K562 (cell line): ENCODE data around the gene MYCL. TPM values are rescaled to one million over a fixed set of nuclear protein-coding genes. Genes with fewer than 3 reads are reported as not detected.

Experiments
- BRCA1 ChIP-seq, 2 experiments: fragments of 450-650 bp in 1 of 2; sonication (generic) in 1 of 2; formaldehyde crosslinking in 1 of 2; IDR thresholded peaks; 2 replicates each; pipeline versions ENCODE4 v1.5.0 to v1.6.1; 2017 to 2020; ENCODE audit warnings: mild to moderate bottlenecking in 1 of 2, missing genetic modification reagents in 1 of 2
- FOXA1 ChIP-seq: fragments of 450-650 bp; IDR thresholded peaks from 2 replicates; pipeline ENCODE4 v1.6.1; 2016; ENCODE audit warnings: mild to moderate bottlenecking, borderline replicate concordance
- HNRNPLL ChIP-seq: fragments of 200-400 bp; formaldehyde crosslinking; IDR thresholded peaks from 2 replicates; pipeline ENCODE4 v1.6.1; 2017; ENCODE audit warnings: low read length, low read depth, mild to moderate bottlenecking; ENCODE audit not compliant: poor library complexity, severe bottlenecking
- TBL1XR1 ChIP-seq, 2 experiments: IDR thresholded peaks; 2 replicates each; pipeline ENCODE4 v1.6.1; 2012; ENCODE audit warnings: improper control_type of control experiment in 2 of 2, low read length in 2 of 2, mild to moderate bottlenecking in 1 of 2
- TEAD1 ChIP-seq, 2 experiments: fragments of 450-650 bp in 1 of 2; sonication (generic) in 1 of 2; formaldehyde crosslinking; IDR thresholded peaks; 2 replicates each; pipeline versions ENCODE4 v1.4.0 to v1.8.0; 2020 to 2022; ENCODE audit warnings: mild to moderate bottlenecking in 2 of 2, missing genetic modification reagents in 1 of 2
- ZC3H11A ChIP-seq: IDR thresholded peaks from 2 replicates; pipeline ENCODE4 v1.6.1; 2012; ENCODE audit warnings: low read depth, low read length, improper control_type of control experiment
- ZC3H4 ChIP-seq: sonication (generic); formaldehyde crosslinking; IDR thresholded peaks from 2 replicates; pipeline ENCODE4 v1.9.0; 2021; ENCODE audit warnings: missing genetic modification reagents, borderline replicate concordance
- ZMIZ1 ChIP-seq, 2 experiments: fragments of 150-350 bp in 1 of 2; IDR thresholded peaks; 2 replicates each; pipeline ENCODE4 v1.6.1; 2012 to 2016; ENCODE audit warnings: low read depth in 2 of 2, low read length in 2 of 2, mild to moderate bottlenecking in 1 of 2, moderate library complexity in 1 of 2
- ZNF79 ChIP-seq: fragments of 250-450 bp; sonication (Bioruptor Pico); IDR thresholded peaks from 2 replicates; pipeline ENCODE4 v1.4.0; 2020; ENCODE audit warnings: low read depth, mild to moderate bottlenecking, moderate library complexity
- polyA plus RNA-seq, 8 experiments: library from polyadenylated mRNA; depleted of rRNA in 4 of 8; stranded (reverse) in 5 of 8; unstranded in 3 of 8; fragments of >200 nt; fragmentation: Nextera tagmentation in 2 of 8; fragmentation: Illumina TruSeq in 1 of 8; extraction: Ambion mirVana in 2 of 8; extraction: Trizol in 1 of 8; gene quantifications; 2 replicates each; pipeline versions ENCODE4 v1.2.1 to v1.2.3, GENCODE V29; 2011 to 2014; ENCODE audit warnings: inconsistent platforms in 1 of 8, missing spikeins in 1 of 8
- total RNA-seq, 7 experiments: library from RNA; depleted of rRNA in 6 of 7; stranded (reverse); fragments of >200 nt in 6 of 7; fragmentation: Illumina TruSeq in 2 of 7; extraction: Trizol in 2 of 7; gene quantifications; 2 replicates each; pipeline versions ENCODE4 v1.2.1 to v1.2.3, GENCODE V29; 2011 to 2021; ENCODE audit warnings: low replicate concordance in 1 of 7

MYCL gene
- total and polyA plus RNA-seq, 9 of the 15 experiments (the other 6 are each of a cell fraction or from before 2014, with no cell fraction given): 3.5 to 22.0 (median 12.8) TPM

GRCh38 chr1:39854314-39854713 lies 47.4 kb downstream of the MYCL start (continued):
- TF ChIP-seq ZMIZ1 (IDR thresholded peaks at IDR 0.05; ENCODE audit: low read depth in 2 of 2, low read length in 2 of 2): no peak
- TF ChIP-seq TBL1XR1 (IDR thresholded peaks at IDR 0.05; ENCODE audit: low read length in 2 of 2): no peak
- TF ChIP-seq BRCA1 (IDR thresholded peaks at IDR 0.05): no peak
- TF ChIP-seq BRCA1 (CRISPR knock-in tag; IDR thresholded peaks at IDR 0.05): no peak
- no peak for TF ChIP-seq FOXA1
- no peak for TF ChIP-seq ZNF79 (CRISPR knock-in tag)
- TF ChIP-seq ZC3H4 (CRISPR knock-in tag): no peak
- no peak for TF ChIP-seq HNRNPLL
- no peak for TF ChIP-seq TEAD1 (CRISPR knock-in tag; IDR thresholded peaks at IDR 0.05)
- no peak for TF ChIP-seq ZC3H11A
